GM12891 (cell line): Measurements from ENCODE around the gene INSRR.

ENCODE experiments used
- POLR2A ChIP-seq: IDR thresholded peaks from 2 replicates; pipeline ENCODE4 v1.6.1; 2011; ENCODE audit warnings: low read depth, low read length, control low read depth
- POLR2AphosphoS5 ChIP-seq: IDR thresholded peaks from 2 replicates; pipeline ENCODE4 v1.6.1; 2011; ENCODE audit warnings: low read depth, low read length, control low read depth
- POU2F2 ChIP-seq: IDR thresholded peaks from 2 replicates; pipeline ENCODE4 v1.6.1; 2011; ENCODE audit warnings: low read depth, mild to moderate bottlenecking, control low read depth, low read length, moderate library complexity
- TAF1 ChIP-seq: IDR thresholded peaks from 2 replicates; pipeline ENCODE4 v1.6.1; 2011; ENCODE audit warnings: low read depth, low read length, control low read depth

DNA sequence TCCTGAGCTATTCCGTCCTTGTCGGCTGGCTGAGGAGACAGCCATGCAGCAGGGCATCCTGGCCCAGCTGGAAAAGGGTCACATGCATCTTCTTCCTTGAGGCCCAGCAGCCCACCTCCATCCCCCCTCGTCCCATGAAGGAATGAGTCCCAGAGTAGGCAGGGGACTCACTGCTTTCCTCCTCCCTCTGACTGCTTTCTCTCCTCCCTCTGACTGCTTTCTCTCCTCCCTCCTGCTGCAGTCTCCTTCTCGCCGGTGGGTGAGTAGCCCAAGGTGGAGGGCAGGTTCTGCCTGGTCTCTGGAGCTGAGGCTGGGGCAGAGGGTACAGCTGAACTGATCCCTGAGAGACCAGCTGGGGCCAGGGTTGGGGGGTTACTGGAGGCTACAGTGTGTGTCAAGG, 15.2 kb upstream of the INSRR start:
- no peak for TF ChIP-seq POLR2AphosphoS5
- TF ChIP-seq POLR2A: no peak
- no peak for TF ChIP-seq TAF1
- TF ChIP-seq POU2F2: no peak
